A375 (cell line): ENCODE data around the gene POGK. TPM values are rescaled to one million over a fixed set of nuclear protein-coding genes. Genes with fewer than 3 reads are reported as not detected.

ENCODE experiments used
- total RNA-seq: library from RNA; depleted of rRNA; stranded (reverse); fragments of >200 nt; shearing (Covaris generic); gene quantifications from 2 replicates; pipeline ENCODE4 v1.2.3, GENCODE V29; 2014; rRNA removed

POGK gene, protein sequence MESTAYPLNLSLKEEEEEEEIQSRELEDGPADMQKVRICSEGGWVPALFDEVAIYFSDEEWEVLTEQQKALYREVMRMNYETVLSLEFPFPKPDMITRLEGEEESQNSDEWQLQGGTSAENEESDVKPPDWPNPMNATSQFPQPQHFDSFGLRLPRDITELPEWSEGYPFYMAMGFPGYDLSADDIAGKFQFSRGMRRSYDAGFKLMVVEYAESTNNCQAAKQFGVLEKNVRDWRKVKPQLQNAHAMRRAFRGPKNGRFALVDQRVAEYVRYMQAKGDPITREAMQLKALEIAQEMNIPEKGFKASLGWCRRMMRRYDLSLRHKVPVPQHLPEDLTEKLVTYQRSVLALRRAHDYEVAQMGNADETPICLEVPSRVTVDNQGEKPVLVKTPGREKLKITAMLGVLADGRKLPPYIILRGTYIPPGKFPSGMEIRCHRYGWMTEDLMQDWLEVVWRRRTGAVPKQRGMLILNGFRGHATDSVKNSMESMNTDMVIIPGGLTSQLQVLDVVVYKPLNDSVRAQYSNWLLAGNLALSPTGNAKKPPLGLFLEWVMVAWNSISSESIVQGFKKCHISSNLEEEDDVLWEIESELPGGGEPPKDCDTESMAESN
- total RNA-seq, result 37.5 and 39.1 TPM in 2 replicates

DNA sequence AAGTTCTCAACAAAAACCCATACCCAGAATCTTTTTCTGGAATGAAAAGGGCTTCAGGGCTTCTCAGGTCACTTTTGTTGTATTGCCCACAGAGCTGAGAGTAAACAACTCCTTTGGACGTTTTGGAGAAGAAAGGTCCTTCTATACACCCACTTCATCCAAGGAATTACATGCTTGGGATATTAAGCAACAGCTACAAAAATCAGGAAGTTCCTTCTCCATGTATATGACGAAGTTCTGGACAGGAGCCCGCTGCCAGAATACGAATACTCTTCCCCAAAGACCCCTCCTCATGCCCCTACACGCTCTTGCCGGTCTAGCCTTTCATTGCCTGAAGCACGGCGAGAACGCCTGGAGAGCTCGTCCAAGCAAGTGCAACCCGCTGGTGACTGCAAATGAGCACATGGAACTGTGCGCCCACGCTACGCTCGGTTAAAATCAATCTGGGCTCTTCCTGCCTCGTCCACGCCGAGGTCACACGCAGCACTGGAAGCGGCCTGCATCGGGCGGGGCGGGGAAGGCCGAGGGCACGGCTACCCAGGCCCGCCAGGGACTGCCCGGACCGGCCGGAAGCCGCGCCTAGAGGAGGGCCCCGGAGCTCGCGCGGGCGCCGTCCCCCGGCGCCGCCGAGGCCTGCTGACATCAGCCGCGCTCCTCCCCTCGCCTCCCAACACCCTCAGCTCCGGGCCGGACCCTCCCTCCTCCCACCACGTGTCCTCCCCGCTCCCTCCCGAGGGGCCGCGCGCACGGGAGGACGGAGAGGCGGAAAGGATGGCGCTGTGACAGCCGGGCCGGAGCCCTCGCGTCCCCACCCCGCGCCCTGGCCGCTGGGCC, at the start of gene POGK:
TSS of gene POGK (plus strand) at position 710 of the 834 bp plus-strand sequence. CDS start 1,482 bp downstream, outside the sequence.

DNA sequence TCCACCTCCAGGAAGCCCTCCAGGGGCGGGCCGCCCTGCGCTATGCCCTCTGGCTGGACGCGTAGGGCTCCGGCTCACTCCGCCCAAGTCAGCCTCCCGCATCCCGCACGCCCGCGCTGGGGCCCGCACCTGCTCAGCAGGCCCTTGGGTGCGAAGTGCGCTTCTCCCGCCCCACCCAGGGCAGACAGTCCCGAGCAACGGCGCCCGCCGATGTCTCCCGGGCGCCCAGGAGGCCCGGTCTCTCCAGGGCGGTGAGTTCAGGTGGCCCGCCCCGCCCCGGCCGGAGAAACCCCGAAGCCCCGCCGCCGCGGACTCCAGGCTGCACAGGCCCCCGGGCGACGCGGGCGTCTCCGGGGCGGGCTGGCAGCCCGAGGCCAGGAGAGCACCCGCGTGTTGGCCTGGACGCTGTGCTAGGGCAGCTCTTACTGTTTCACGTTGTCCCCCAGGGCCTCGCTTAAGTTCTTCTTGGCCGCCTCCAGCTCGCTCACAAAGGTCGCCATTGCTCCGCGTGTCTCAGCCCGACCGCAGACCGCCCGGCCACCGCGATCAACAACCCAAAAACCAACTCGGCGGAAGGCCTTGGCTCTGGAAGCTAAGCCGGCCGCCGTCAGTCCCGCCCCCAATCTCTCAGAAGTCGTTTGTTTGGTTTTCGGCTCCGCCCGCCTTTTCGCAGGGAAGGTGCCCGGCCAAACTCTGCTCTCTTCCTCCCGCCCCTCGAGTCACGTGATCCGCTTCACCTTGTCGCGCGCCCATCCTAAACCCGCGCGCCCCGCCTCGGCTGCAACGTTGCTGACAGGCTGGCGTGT, 36.7 kb downstream of the POGK start, which contains the start of gene TADA1:
TSS of gene TADA1 (minus strand) at position 531 of the 806 bp plus-strand sequence. CDS start at position 500, 31 bp downstream.

Other genes with a start within 250 kb of the POGK start
- gene TADA1, start 36.8 kb downstream of the POGK start, total RNA-seq, result 13.7 and 14.1 TPM in 2 replicates
- gene ILDR2, start 136.1 kb downstream of the POGK start, total RNA-seq, result 0.60 and 0.64 TPM in 2 replicates
- gene MAEL, start 149.8 kb downstream of the POGK start, total RNA-seq, result not detected in 2 replicates